Gastrocnemius medialis (tissue), 4 donors: Measurements from ENCODE around the gene HERC6.

ENCODE experiments used
- CTCF ChIP-seq, 5 experiments: fragments of 450-650 bp in 3 of 5; fragments of 200-600 bp in 2 of 5; sonication (generic) in 2 of 5; IDR thresholded peaks in 4 of 5; conservative IDR thresholded peaks in 1 of 5; 1 replicate in 4 of 5; 2 replicates in 1 of 5; pipeline ENCODE4 v1.5.1; 2016 to 2019; ENCODE audit warnings: antibody characterized with exemption in 5 of 5, mild to moderate bottlenecking in 3 of 5, moderate library complexity in 3 of 5
- POLR2A ChIP-seq, 2 donors: fragments of 450-650 bp; IDR thresholded peaks; one replicate each; pipeline ENCODE4 v1.6.1; 2017; ENCODE audit warnings: antibody characterized with exemption in 2 of 2, mild to moderate bottlenecking in 2 of 2, moderate library complexity in 2 of 2

GRCh38 chr4:88353324-88353723, 25.3 kb upstream of the HERC6 start:
- TF ChIP-seq CTCF (IDR thresholded peaks at IDR 0.05 in 4 of 5, conservative IDR thresholded peaks at IDR 0.05 in 1 of 5) (no peak), POLR2A (IDR thresholded peaks at IDR 0.05) (no peak)
